ENCODE results near the gene KLK8.

GRCh38 chr19:51030631-51031030 is 29.2 kb upstream of the KLK8 start:
- TF ChIP-seq CBFB (CRISPR knock-in tag; IDR thresholded peaks at IDR 0.05; ENCODE audit: low read depth) (no peak), CTCF (IDR thresholded peaks at IDR 0.05) (no peak), FOXJ3 (CRISPR knock-in tag; IDR thresholded peaks at IDR 0.05; ENCODE audit: borderline replicate concordance) (no peak), SP1 (CRISPR knock-in tag; conservative IDR thresholded peaks at IDR 0.05) (no peak), ATF6 (CRISPR knock-in tag; IDR thresholded peaks at IDR 0.05) (no peak), JUN (CRISPR knock-in tag; IDR thresholded peaks at IDR 0.05) (no peak), E2F5 (CRISPR knock-in tag; IDR thresholded peaks at IDR 0.05) (no peak)

Measured in WTC11 (cell line).